H1 (cell line): ENCODE measurements around the gene LRG1. TPM values are rescaled to one million over a fixed set of nuclear protein-coding genes. Genes with fewer than 3 reads are reported as not detected.
A peak's percentile ranks its signal among the peaks of the same experiment; 100 is the strongest.

Source experiments
- CTCF ChIA-PET: fragments of 300-600 bp; sonication (Branson Sonifier 250); formaldehyde crosslinking; loops from one replicate; lab custom pipeline; 2021; ENCODE audit not compliant: partially characterized antibody; lab: Charles Lee
- POLR2A ChIA-PET: fragments of 300-600 bp; sonication (Branson Sonifier 250); formaldehyde crosslinking; loops from one replicate; lab custom pipeline; 2021; ENCODE audit warnings: inconsistent platforms; ENCODE audit not compliant: partially characterized antibody; lab: Charles Lee
- DNase-seq, 2 experiments: peaks; one replicate each; pipeline versions ENCODE4 v3.0.0 to v3.0.0-alpha.2; 2010 to 2022; ENCODE audit warnings: low spot score in 2 of 2, low read depth in 1 of 2, mixed read lengths in 1 of 2
- FAIRE-seq: peaks from 2 replicates; lab custom pipeline; 2011; peaks lifted over from hg19 to GRCh38; lab: Jason Lieb, UNC
- H2AFZ ChIP-seq: 2 replicates; pipeline ENCODE4 v1.8.1; 2012; ENCODE audit warnings: low read length, inconsistent platforms
- H2AK5ac ChIP-seq: 2 replicates; pipeline ENCODE4 v1.6.1; 2013; ENCODE audit warnings: low read depth, low read length
- H2BK120ac ChIP-seq: replicated peaks from 2 replicates; pipeline ENCODE3; 2013; ENCODE audit warnings: low read depth, low read length, inconsistent platforms
- H2BK12ac ChIP-seq: 2 replicates; pipeline ENCODE4 v1.6.1; 2013; ENCODE audit warnings: low read depth, low read length
- H2BK15ac ChIP-seq: 2 replicates; pipeline ENCODE4 v1.6.1; 2013; ENCODE audit warnings: low read length
- H2BK20ac ChIP-seq: 2 replicates; pipeline ENCODE4 v1.6.1; 2013; ENCODE audit warnings: low read length
- H2BK5ac ChIP-seq: 2 replicates; pipeline ENCODE4 v1.6.1; 2013; ENCODE audit warnings: low read depth, low read length
- H3K14ac ChIP-seq: 2 replicates; pipeline ENCODE4 v1.6.1; 2013; ENCODE audit warnings: inconsistent platforms; ENCODE audit not compliant: insufficient read length
- H3K18ac ChIP-seq: 2 replicates; pipeline ENCODE4 v1.6.1; 2013; ENCODE audit warnings: low read length; ENCODE audit errors: extremely low read depth
- H3K23ac ChIP-seq: 2 replicates; pipeline ENCODE4 v1.6.1; 2013; ENCODE audit warnings: inconsistent platforms; ENCODE audit not compliant: insufficient read length
- H3K23me2 ChIP-seq: 2 replicates; pipeline ENCODE4 v1.6.1; 2013; ENCODE audit warnings: low read depth, low read length
- H3K27ac ChIP-seq: 2 replicates; pipeline ENCODE4 v1.6.1; 2011; ENCODE audit warnings: low read depth, low read length, inconsistent platforms
- H3K27me3 ChIP-seq, 4 experiments: replicated peaks in 1 of 4; 1 replicate in 1 of 4; 2 replicates in 3 of 4; pipeline versions ENCODE4 v1.6.1 to v1.8.1; 2011 to 2013; ENCODE audit warnings: low read length in 3 of 4, mild to moderate bottlenecking in 3 of 4, inconsistent platforms in 2 of 4, mixed read lengths in 2 of 4, moderate library complexity in 1 of 4; ENCODE audit not compliant: control insufficient read depth in 3 of 4, insufficient read depth in 3 of 4; ENCODE audit errors: extremely low read depth in 1 of 4
- H3K36me3 ChIP-seq, 4 experiments: 2 replicates each; pipeline versions ENCODE4 v1.6.1 to v1.8.1; 2011 to 2013; ENCODE audit warnings: mild to moderate bottlenecking in 4 of 4, low read length in 3 of 4, moderate library complexity in 2 of 4, control low read depth in 1 of 4, inconsistent platforms in 1 of 4; ENCODE audit not compliant: insufficient read depth in 4 of 4, control insufficient read depth in 2 of 4
- H3K4ac ChIP-seq: replicated peaks from 2 replicates; pipeline ENCODE3; 2013; ENCODE audit warnings: low read length, low read depth, mixed read lengths, inconsistent platforms; ENCODE audit not compliant: insufficient read length
- H3K4me1 ChIP-seq, 4 experiments: replicated peaks in 1 of 4; 1 replicate in 1 of 4; 2 replicates in 3 of 4; pipeline versions ENCODE4 v1.6.1 to v1.8.1; 2011 to 2013; ENCODE audit warnings: low read length in 3 of 4, inconsistent platforms in 2 of 4, mixed read lengths in 1 of 4; ENCODE audit not compliant: insufficient read depth in 4 of 4, control insufficient read depth in 3 of 4
- H3K4me2 ChIP-seq, 2 experiments: 2 replicates each; pipeline versions ENCODE4 v1.6.1 to v1.8.1; 2011 to 2013; ENCODE audit warnings: low read depth in 2 of 2, low read length in 2 of 2, control low read depth in 1 of 2, inconsistent platforms in 1 of 2, mild to moderate bottlenecking in 1 of 2; ENCODE audit not compliant: insufficient read depth in 1 of 2
- H3K4me3 ChIP-seq, 4 experiments: fragments of 200-600, 300-600 bp in 1 of 4; sonication (generic), shearing (Covaris generic), sonication (Bioruptor Twin) in 1 of 4; 2 replicates each; pipeline versions ENCODE4 v1.5.1 to v1.8.1; 2011 to 2016; ENCODE audit warnings: low read length in 4 of 4, low read depth in 3 of 4, control low read depth in 2 of 4, inconsistent platforms in 2 of 4, mild to moderate bottlenecking in 2 of 4, mixed read lengths in 1 of 4, moderate library complexity in 1 of 4; ENCODE audit not compliant: insufficient read depth in 2 of 4; ENCODE audit errors: extremely low read depth in 1 of 4
- H3K56ac ChIP-seq: replicated peaks from 2 replicates; pipeline ENCODE3; 2013; ENCODE audit warnings: low read depth, mild to moderate bottlenecking, mixed read lengths, low read length, inconsistent platforms; ENCODE audit not compliant: insufficient read length
- H3K79me1 ChIP-seq: 2 replicates; pipeline ENCODE4 v1.6.1; 2013; ENCODE audit warnings: low read depth, low read length, control low read depth
- H3K79me2 ChIP-seq, 2 experiments: 2 replicates each; pipeline versions ENCODE4 v1.6.1 to v1.8.1; 2012 to 2013; ENCODE audit warnings: low read length in 2 of 2, mild to moderate bottlenecking in 2 of 2, inconsistent platforms in 1 of 2; ENCODE audit not compliant: insufficient read depth in 2 of 2, control insufficient read depth in 1 of 2
- H3K9ac ChIP-seq, 4 experiments: replicated peaks in 1 of 4; 1 replicate in 1 of 4; 2 replicates in 3 of 4; pipeline versions ENCODE4 v1.6.1 to v1.8.1; 2011 to 2013; ENCODE audit warnings: low read depth in 3 of 4, low read length in 3 of 4, control low read depth in 2 of 4, mild to moderate bottlenecking in 2 of 4, moderate library complexity in 2 of 4, inconsistent platforms in 1 of 4; ENCODE audit errors: extremely low read depth in 1 of 4
- H3K9me3 ChIP-seq, 2 experiments: 2 replicates each; pipeline versions ENCODE4 v1.6.1 to v1.8.1; 2012 to 2013; ENCODE audit warnings: mild to moderate bottlenecking in 2 of 2, moderate library complexity in 2 of 2, control low read depth in 1 of 2, inconsistent platforms in 1 of 2, low read depth in 1 of 2, low read length in 1 of 2, mixed read lengths in 1 of 2; ENCODE audit not compliant: insufficient read depth in 2 of 2
- H4K20me1 ChIP-seq, 2 experiments: replicated peaks in 1 of 2; 2 replicates each; pipeline versions ENCODE3 to v1.8.1; 2011 to 2013; ENCODE audit warnings: inconsistent platforms in 2 of 2, low read length in 2 of 2, mild to moderate bottlenecking in 1 of 2; ENCODE audit not compliant: insufficient read depth in 2 of 2, control insufficient read depth in 1 of 2
- H4K5ac ChIP-seq: 2 replicates; pipeline ENCODE4 v1.6.1; 2013; ENCODE audit warnings: low read length, low read depth, mixed read lengths, inconsistent platforms; ENCODE audit not compliant: insufficient read length
- H4K8ac ChIP-seq: 2 replicates; pipeline ENCODE4 v1.8.0; 2013; ENCODE audit warnings: mild to moderate bottlenecking, moderate library complexity, low read length, inconsistent platforms; ENCODE audit not compliant: insufficient read depth; ENCODE audit errors: extremely low read depth
- H4K91ac ChIP-seq: replicated peaks from 2 replicates; pipeline ENCODE3; 2013; ENCODE audit warnings: low read length, mixed read lengths, inconsistent platforms; ENCODE audit not compliant: insufficient read length
- BCL11A ChIP-seq, 2 experiments: IDR thresholded peaks; one replicate each; pipeline ENCODE4 v1.6.1; 2011; ENCODE audit warnings: low read depth in 2 of 2, low read length in 2 of 2, mild to moderate bottlenecking in 2 of 2
- BRCA1 ChIP-seq: IDR thresholded peaks from 2 replicates; pipeline ENCODE4 v1.6.1; 2012; ENCODE audit warnings: low read depth, low read length, improper control_type of control experiment
- EP300 ChIP-seq, 2 experiments: IDR thresholded peaks; 1 replicate in 1 of 2; 2 replicates in 1 of 2; pipeline ENCODE4 v1.6.1; 2011 to 2012; ENCODE audit warnings: low read depth in 2 of 2, low read length in 2 of 2, mild to moderate bottlenecking in 2 of 2, borderline replicate concordance in 1 of 2, inconsistent platforms in 1 of 2, moderate library complexity in 1 of 2
- GTF2F1 ChIP-seq: IDR thresholded peaks from 2 replicates; pipeline ENCODE4 v1.6.1; 2012; ENCODE audit warnings: low read depth, low read length, improper control_type of control experiment, borderline replicate concordance
- HDAC2 ChIP-seq, 2 experiments: fragments of 300-600 bp in 1 of 2; sonication (generic) in 1 of 2; IDR thresholded peaks; 2 replicates each; pipeline ENCODE4 v1.6.1; 2011 to 2012; ENCODE audit warnings: low read depth in 2 of 2, low read length in 2 of 2, mild to moderate bottlenecking in 2 of 2, moderate library complexity in 2 of 2, borderline replicate concordance in 1 of 2, inconsistent platforms in 1 of 2
- JUN ChIP-seq: IDR thresholded peaks from 2 replicates; pipeline ENCODE4 v1.6.1; 2011; ENCODE audit warnings: low read depth, mild to moderate bottlenecking, improper control_type of control experiment, low read length
- KDM5A ChIP-seq: fragments of 200-600 bp; IDR thresholded peaks from 2 replicates; pipeline ENCODE4 v1.7.1; 2012; ENCODE audit warnings: mild to moderate bottlenecking, low read length, inconsistent platforms, mixed read lengths
- RBBP5 ChIP-seq: IDR thresholded peaks from 2 replicates; pipeline ENCODE4 v1.7.1; 2012; ENCODE audit warnings: low read depth, mild to moderate bottlenecking, inconsistent platforms, low read length, moderate library complexity, borderline replicate concordance
- RNF2 ChIP-seq: fragments of 200-900, 300-1000 bp; sonication (generic); IDR thresholded peaks from 2 replicates; pipeline ENCODE4 v1.7.1; 2016; ENCODE audit warnings: borderline replicate concordance, low read depth, mild to moderate bottlenecking, antibody characterized with exemption, low read length; ENCODE audit not compliant: poor library complexity, severe bottlenecking; ENCODE audit errors: missing control alignments
- SIRT6 ChIP-seq: IDR thresholded peaks from one replicate; pipeline ENCODE4 v1.7.1; 2012; ENCODE audit warnings: low read length, inconsistent platforms
- SIX5 ChIP-seq: IDR thresholded peaks from 2 replicates; pipeline ENCODE4 v1.6.1; 2011; ENCODE audit warnings: mild to moderate bottlenecking, low read depth, low read length
- SP4 ChIP-seq: IDR thresholded peaks from 2 replicates; pipeline ENCODE4 v1.6.1; 2012; ENCODE audit warnings: low read length, inconsistent platforms
- WGBS, 2 experiments: shearing (Covaris generic) in 1 of 2; methylation state at CpG; one replicate each; pipeline versions ENCODE4 v1.1.6 to v1.1.7; 2013 to 2015; ENCODE audit warnings: low lambda C conversion rate in 2 of 2, mixed read lengths in 2 of 2, inconsistent platforms in 1 of 2, low coverage in 1 of 2, missing lambda C conversion rate in 1 of 2; ENCODE audit not compliant: insufficient replicate concordance in 2 of 2, insufficient coverage in 1 of 2, insufficient read length in 1 of 2; ENCODE audit errors: extremely low coverage in 1 of 2, missing lambda C conversion rate in 1 of 2; 5-methylcytosine and 5-hydroxymethylcytosine counted together
- polyA plus RNA-seq, 7 experiments: library from polyadenylated mRNA; depleted of rRNA in 3 of 7; stranded (reverse) in 5 of 7; unstranded in 2 of 7; fragments of >200 nt in 5 of 7; fragments of 200-250 nt in 2 of 7; gene quantifications; 1 replicate in 5 of 7; 2 replicates in 1 of 7; 4 replicates in 1 of 7; pipeline versions ENCODE4 v1.2.1 to v1.2.3, GENCODE V29; 2011 to 2013; ENCODE audit warnings: missing spikeins in 2 of 7, mixed read lengths in 2 of 7
- total RNA-seq: library from RNA; stranded (reverse); fragmentation: NEBNext Ultra II Directional; extraction: Animal tissue kit (Norgen Biotek cat#: 25700); gene quantifications from 2 replicates; pipeline ENCODE4 v1.2.1, GENCODE V29; 2021
- TF ChIP-seq, protein P1 (sequence below): IDR thresholded peaks from 2 replicates; pipeline ENCODE4 v1.6.1; 2011; ENCODE audit warnings: low read depth, mild to moderate bottlenecking, low read length; ENCODE audit not compliant: insufficient read depth

LRG1 gene
- total and polyA plus RNA-seq, 2 of the 8 experiments (the other 6 are each of a cell fraction or from before 2014, with no cell fraction given): 0.48 to 0.79 TPM

DNA sequence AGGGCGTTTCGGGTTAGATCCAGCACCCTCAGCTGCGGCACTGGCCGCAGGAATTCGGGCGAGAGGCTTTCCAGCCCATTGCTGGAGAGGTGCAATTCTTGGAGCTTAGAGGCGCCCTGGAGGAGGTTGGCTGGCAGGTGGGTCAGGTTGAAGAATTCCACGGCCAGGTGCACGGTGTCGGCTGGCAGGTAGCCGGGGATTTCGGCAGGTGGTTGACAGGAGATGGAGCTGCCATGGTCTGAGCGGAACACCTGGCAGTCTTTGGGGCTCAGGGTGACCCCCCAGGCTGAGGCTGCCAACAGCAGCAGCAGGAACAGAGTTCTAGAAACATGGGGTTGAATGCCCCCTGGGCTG is 1.3 kb downstream of the LRG1 start:
- WGBS, 2 experiments: 94% methylated on average over 13 of the region's 13 CpGs; no CpG with 5 or more reads in 1 of the 2 experiments
- Histone ChIP-seq H3K4me2 (no peak overlapping the region), H4K8ac (peak overlapping the region; percentile 72; the same call in 1 of the 2 replicates), H3K4ac (no peak overlapping the region), H3K4me1 (peaks cover 0 to 13% (median 5%) of the 10 kb centered on the region in 4 experiments; a peak in 5 of 7 replicates), H3K9ac (no peak overlapping the region), H3K27ac (no peak overlapping the region), H4K20me1 (peaks cover 0 to 3% of the 10 kb centered on the region in 2 experiments), H2BK5ac (no peak overlapping the region), H3K4me3 (no peak overlapping the region), H4K91ac (no peak overlapping the region), H2AK5ac (no peak overlapping the region), H3K79me1 (no peaks in the 10 kb centered on the region), H3K9me3 (no peaks in the 10 kb centered on the region; a peak in 1 of 4 replicates), H3K18ac (no peak overlapping the region), H3K79me2 (no peaks in the 10 kb centered on the region), H3K36me3 (peaks cover 0 to 3% (median 0%) of the 10 kb centered on the region in 4 experiments; a peak in 1 of 8 replicates), H3K23ac (no peak overlapping the region), H3K23me2 (peaks cover 4% of the 10 kb centered on the region; the same call in 1 of the 2 replicates), H2BK120ac (no peak overlapping the region), H4K5ac (no peak overlapping the region), H2BK20ac (no peak overlapping the region), H2BK15ac (no peak overlapping the region), H3K14ac (no peak overlapping the region), H3K27me3 (peaks cover 0 to 19% (median 14%) of the 10 kb centered on the region in 4 experiments; a peak in 4 of 7 replicates), H2BK12ac (no peak overlapping the region), H2AFZ (no peak overlapping the region), H3K56ac (no peak overlapping the region)
- DNase-seq: no peak
- CTCF ChIA-PET: interaction anchor here (0.7 to 11.6 kb wide), 17 partner anchors 9 to 138 kb away, joined by 3 to 174 read pairs (median 4); no protein-coding TSS in a partner anchor
- POLR2A ChIA-PET: interaction anchor here (0.6 to 1.8 kb wide), 2 partner anchors 9 to 23 kb away, joined by 3 to 5 read pairs; no protein-coding TSS in a partner anchor
- FAIRE-seq: no peak
- TF ChIP-seq KDM5A: no peak
- no peak for TF ChIP-seq SIX5
- no peak for TF ChIP-seq RBBP5
- no peak for TF ChIP-seq HDAC2 (IDR thresholded peaks at IDR 0.05; ENCODE audit: borderline replicate concordance in 1 of 2, low read depth in 2 of 2, low read length in 2 of 2)
- TF ChIP-seq RNF2: no peak
- TF ChIP-seq EP300 (IDR thresholded peaks at IDR 0.05; ENCODE audit: borderline replicate concordance in 1 of 2, low read depth in 2 of 2, low read length in 2 of 2): no peak
- TF ChIP-seq, protein P1, sequence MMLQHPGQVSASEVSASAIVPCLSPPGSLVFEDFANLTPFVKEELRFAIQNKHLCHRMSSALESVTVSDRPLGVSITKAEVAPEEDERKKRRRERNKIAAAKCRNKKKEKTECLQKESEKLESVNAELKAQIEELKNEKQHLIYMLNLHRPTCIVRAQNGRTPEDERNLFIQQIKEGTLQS: no peak
- TF ChIP-seq GTF2F1: no peak
- TF ChIP-seq BRCA1: no peak
- no peak for TF ChIP-seq SP4
- no peak for TF ChIP-seq SIRT6
- TF ChIP-seq JUN: no peak
- no peak for TF ChIP-seq BCL11A (IDR thresholded peaks at IDR 0.05; ENCODE audit: low read depth in 2 of 2, low read length in 2 of 2)
